WTC11 (cell line): ENCODE data around the gene TBRG1. TPM values are rescaled to one million over a fixed set of nuclear protein-coding genes. Genes with fewer than 3 reads are reported as not detected.

Experiments
- ATAC-seq: fragments of 200-7000 bp; cut with Tn5 transposase; 2 replicates; pipeline ENCODE4 v1.10.0; 2021; ENCODE audit warnings: mild to moderate bottlenecking, moderate library complexity
- CTCF ChIA-PET: fragments of 300-600 bp; sonication (Branson Sonifier 250); formaldehyde crosslinking; loops from one replicate; lab custom pipeline; 2021; ENCODE audit warnings: antibody characterized with exemption; lab: Charles Lee
- POLR2A ChIA-PET: fragments of 350-600 bp; sonication (Branson Sonifier 250); formaldehyde crosslinking; loops from one replicate; lab custom pipeline; 2021; ENCODE audit warnings: antibody characterized with exemption; lab: Charles Lee
- DNase-seq: peaks from one replicate; pipeline ENCODE4 v3.0.0; 2021; ENCODE audit warnings: low spot score
- H3K27ac Mint-ChIP-seq: 2 replicates; pipeline ENCODE4 v1.8.0; 2021; ENCODE audit warnings: mixed read lengths
- H3K27me3 Mint-ChIP-seq: 2 replicates; pipeline ENCODE4 v1.8.0; 2021; ENCODE audit warnings: low read depth, mild to moderate bottlenecking, moderate library complexity, mixed read lengths
- H3K36me3 Mint-ChIP-seq: 2 replicates; pipeline ENCODE4 v1.8.0; 2021; ENCODE audit warnings: mixed read lengths
- H3K4me1 Mint-ChIP-seq: 2 replicates; pipeline ENCODE4 v1.8.0; 2022; ENCODE audit warnings: mixed read lengths
- H3K4me3 Mint-ChIP-seq: 2 replicates; pipeline ENCODE4 v1.8.0; 2021; ENCODE audit warnings: mild to moderate bottlenecking, moderate library complexity, mixed read lengths
- H3K9me3 Mint-ChIP-seq: 2 replicates; pipeline ENCODE4 v1.8.0; 2021; ENCODE audit warnings: mixed read lengths
- ATF1 ChIP-seq: sonication (generic); formaldehyde crosslinking; IDR thresholded peaks from 2 replicates; pipeline ENCODE4 v1.8.1; 2023; ENCODE audit warnings: mild to moderate bottlenecking, moderate library complexity, missing genetic modification reagents
- EMX1 ChIP-seq: fragments of 250-450 bp; sonication (Bioruptor Pico); IDR thresholded peaks from 2 replicates; pipeline ENCODE4 v1.8.0; 2021; ENCODE audit warnings: mild to moderate bottlenecking
- ESRRA ChIP-seq: sonication (generic); formaldehyde crosslinking; IDR thresholded peaks from 2 replicates; pipeline ENCODE4 v1.8.1; 2022; ENCODE audit warnings: mild to moderate bottlenecking, missing genetic modification reagents, borderline replicate concordance
- HMGA2 ChIP-seq: fragments of 250-450 bp; sonication (Bioruptor Pico); IDR thresholded peaks from 2 replicates; pipeline ENCODE4 v1.4.0; 2021; ENCODE audit warnings: mild to moderate bottlenecking, moderate library complexity
- IRF2 ChIP-seq: sonication (generic); formaldehyde crosslinking; IDR thresholded peaks from 2 replicates; pipeline ENCODE4 v1.8.0; 2022; ENCODE audit warnings: low read depth, missing genetic modification reagents, borderline replicate concordance
- KAT7 ChIP-seq: sonication (generic); formaldehyde crosslinking; IDR thresholded peaks from 2 replicates; pipeline ENCODE4 v1.8.1; 2023; ENCODE audit warnings: missing genetic modification reagents, mild to moderate bottlenecking, borderline replicate concordance
- MXD4 ChIP-seq: fragments of 250-450 bp; sonication (Bioruptor Pico); IDR thresholded peaks from 2 replicates; pipeline ENCODE4 v1.8.0; 2021; ENCODE audit warnings: mild to moderate bottlenecking, moderate library complexity, borderline replicate concordance
- NFATC4 ChIP-seq: fragments of 250-450 bp; sonication (Bioruptor Pico); IDR thresholded peaks from 2 replicates; pipeline ENCODE4 v1.9.0; 2021; ENCODE audit warnings: mild to moderate bottlenecking
- NR2C2 ChIP-seq: sonication (generic); formaldehyde crosslinking; IDR thresholded peaks from 2 replicates; pipeline ENCODE4 v1.8.0; 2022; ENCODE audit warnings: mild to moderate bottlenecking, missing genetic modification reagents
- SMAD3 ChIP-seq: sonication (generic); formaldehyde crosslinking; IDR thresholded peaks from 2 replicates; pipeline ENCODE4 v1.8.0; 2022; ENCODE audit warnings: missing genetic modification reagents, mild to moderate bottlenecking, borderline replicate concordance
- SOX15 ChIP-seq: fragments of 250-450 bp; sonication (Bioruptor Pico); IDR thresholded peaks from 2 replicates; pipeline ENCODE4 v1.9.0; 2021; ENCODE audit warnings: mild to moderate bottlenecking
- SP1 ChIP-seq: sonication (generic); formaldehyde crosslinking; conservative IDR thresholded peaks from 2 replicates; pipeline ENCODE4 v1.8.1; 2022; ENCODE audit warnings: missing genetic modification reagents
- TEAD1 ChIP-seq: sonication (generic); formaldehyde crosslinking; IDR thresholded peaks from 2 replicates; pipeline ENCODE4 v1.8.0; 2022; ENCODE audit warnings: mild to moderate bottlenecking, missing genetic modification reagents
- ZNF121 ChIP-seq: sonication (generic); formaldehyde crosslinking; IDR thresholded peaks from 2 replicates; pipeline ENCODE4 v1.8.0; 2023; ENCODE audit warnings: missing genetic modification reagents
- total RNA-seq: library from RNA; stranded (reverse); gene quantifications from 3 replicates; pipeline ENCODE4 v1.2.3, GENCODE V29; 2021
- TF ChIP-seq, protein P1 (sequence below): fragments of 250-450 bp; sonication (Bioruptor Pico); IDR thresholded peaks from 2 replicates; pipeline ENCODE4 v2.1.2; 2022; ENCODE audit warnings: mild to moderate bottlenecking, moderate library complexity
- TF ChIP-seq, protein P2 (sequence below): fragments of 250-450 bp; sonication (Bioruptor Pico); IDR thresholded peaks from 2 replicates; pipeline ENCODE4 v1.9.0; 2021; ENCODE audit warnings: mild to moderate bottlenecking
- TF ChIP-seq, protein P3 (sequence below): fragments of 250-450 bp; sonication (Bioruptor Pico); IDR thresholded peaks from 2 replicates; pipeline ENCODE4 v1.9.0; 2021; ENCODE audit warnings: moderate library complexity, mild to moderate bottlenecking, inconsistent platforms, borderline replicate concordance
- TF ChIP-seq, protein P4 (sequence below): sonication (generic); formaldehyde crosslinking; IDR thresholded peaks from 2 replicates; pipeline ENCODE4 v1.8.0; 2022; ENCODE audit warnings: mild to moderate bottlenecking, missing genetic modification reagents
- TF ChIP-seq, protein P5 (sequence below): fragments of 250-450 bp; sonication (Bioruptor Pico); IDR thresholded peaks from 2 replicates; pipeline ENCODE4 v1.9.0; 2021; ENCODE audit warnings: mild to moderate bottlenecking
- TF ChIP-seq, protein P6 (sequence below): sonication (generic); formaldehyde crosslinking; IDR thresholded peaks from 2 replicates; pipeline ENCODE4 v1.8.0; 2022; ENCODE audit warnings: mild to moderate bottlenecking, missing genetic modification reagents
- TF ChIP-seq, protein P7 (sequence below): sonication (generic); formaldehyde crosslinking; IDR thresholded peaks from 2 replicates; pipeline ENCODE4 v1.8.1; 2023; ENCODE audit warnings: mild to moderate bottlenecking, missing genetic modification reagents
- TF ChIP-seq, protein P8 (sequence below): sonication (generic); formaldehyde crosslinking; IDR thresholded peaks from 2 replicates; pipeline ENCODE4 v1.8.0; 2022; ENCODE audit warnings: mild to moderate bottlenecking, missing genetic modification reagents

The TBRG1 gene
- total RNA-seq, 1 experiment from 2014 or later, result 30.0 TPM

DNA sequence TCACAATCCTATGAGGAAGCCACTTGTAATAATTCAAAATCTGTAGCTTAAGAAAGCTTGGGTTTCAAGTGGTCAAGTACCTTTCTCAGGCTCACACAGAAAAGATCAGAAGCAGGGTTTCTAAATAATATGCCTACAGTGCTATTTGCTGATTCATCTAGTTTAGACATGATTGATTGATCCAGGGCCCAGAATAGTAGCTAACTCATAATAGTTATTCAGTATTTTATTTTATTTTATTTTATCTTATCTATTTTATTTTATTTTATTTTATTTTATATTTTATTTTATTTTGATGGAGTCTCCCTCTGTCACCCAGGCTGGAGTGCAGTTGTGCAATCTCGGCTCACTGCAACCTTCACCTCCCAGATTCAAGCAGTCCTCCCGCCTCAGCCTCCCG lies 27.4 kb upstream of the TBRG1 start:
- CTCF ChIA-PET, result interaction anchor here (2.3 kb wide), 1 partner anchor 11 kb away, joined by 8 read pairs; no protein-coding TSS in a partner anchor
- DNase-seq, result no peak

DNA sequence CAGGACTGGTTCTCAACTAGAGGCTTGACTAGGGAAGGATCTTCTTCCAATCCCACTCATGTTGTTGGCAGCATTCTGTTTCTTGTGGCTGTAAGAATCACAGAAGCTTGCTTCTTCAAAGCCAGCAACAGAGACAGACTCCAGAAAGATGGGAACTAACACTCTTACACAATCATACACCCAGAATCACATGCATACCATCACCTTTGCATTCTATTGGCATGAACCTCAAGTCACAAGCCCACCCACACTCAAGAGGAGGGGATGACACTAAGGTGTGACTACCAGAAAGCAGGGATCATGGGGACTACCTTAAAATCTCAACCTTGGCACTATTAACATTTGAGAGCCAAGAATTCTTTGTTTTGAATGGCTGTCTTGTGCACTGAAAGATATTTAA lies 25.0 kb upstream of the TBRG1 start:
- no peaks in the 10 kb centered on the region; the same call in 1 of the 2 replicates for H3K27me3 Mint-ChIP-seq
- H3K36me3 Mint-ChIP-seq, result no peaks in the 10 kb centered on the region
- H3K9me3 Mint-ChIP-seq, result peaks cover 8% of the 10 kb centered on the region
- POLR2A ChIA-PET, result no interaction called here
- no peak overlapping the region for H3K4me3 Mint-ChIP-seq
- ATAC-seq (no peak), DNase-seq (no peak)
- peaks cover 13% of the 10 kb centered on the region for H3K4me1 Mint-ChIP-seq
- CTCF ChIA-PET, result no interaction called here
- TF ChIP-seq ZNF121 (CRISPR knock-in tag) (no peak), EMX1 (CRISPR knock-in tag) (no peak), TEAD1 (CRISPR knock-in tag) (no peak), ESRRA (CRISPR knock-in tag) (no peak), ATF1 (CRISPR knock-in tag) (no peak), KAT7 (CRISPR knock-in tag) (no peak), NFATC4 (no peak), NR2C2 (CRISPR knock-in tag) (no peak)
- TF ChIP-seq, protein P1, sequence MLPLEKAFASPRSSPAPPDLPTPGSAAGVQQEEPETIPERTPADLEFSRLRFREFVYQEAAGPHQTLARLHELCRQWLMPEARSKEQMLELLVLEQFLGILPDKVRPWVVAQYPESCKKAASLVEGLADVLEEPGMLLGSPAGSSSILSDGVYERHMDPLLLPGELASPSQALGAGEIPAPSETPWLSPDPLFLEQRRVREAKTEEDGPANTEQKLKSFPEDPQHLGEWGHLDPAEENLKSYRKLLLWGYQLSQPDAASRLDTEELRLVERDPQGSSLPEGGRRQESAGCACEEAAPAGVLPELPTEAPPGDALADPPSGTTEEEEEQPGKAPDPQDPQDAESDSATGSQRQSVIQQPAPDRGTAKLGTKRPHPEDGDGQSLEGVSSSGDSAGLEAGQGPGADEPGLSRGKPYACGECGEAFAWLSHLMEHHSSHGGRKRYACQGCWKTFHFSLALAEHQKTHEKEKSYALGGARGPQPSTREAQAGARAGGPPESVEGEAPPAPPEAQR (CRISPR knock-in tag), result no peak
- TF ChIP-seq, protein P2, sequence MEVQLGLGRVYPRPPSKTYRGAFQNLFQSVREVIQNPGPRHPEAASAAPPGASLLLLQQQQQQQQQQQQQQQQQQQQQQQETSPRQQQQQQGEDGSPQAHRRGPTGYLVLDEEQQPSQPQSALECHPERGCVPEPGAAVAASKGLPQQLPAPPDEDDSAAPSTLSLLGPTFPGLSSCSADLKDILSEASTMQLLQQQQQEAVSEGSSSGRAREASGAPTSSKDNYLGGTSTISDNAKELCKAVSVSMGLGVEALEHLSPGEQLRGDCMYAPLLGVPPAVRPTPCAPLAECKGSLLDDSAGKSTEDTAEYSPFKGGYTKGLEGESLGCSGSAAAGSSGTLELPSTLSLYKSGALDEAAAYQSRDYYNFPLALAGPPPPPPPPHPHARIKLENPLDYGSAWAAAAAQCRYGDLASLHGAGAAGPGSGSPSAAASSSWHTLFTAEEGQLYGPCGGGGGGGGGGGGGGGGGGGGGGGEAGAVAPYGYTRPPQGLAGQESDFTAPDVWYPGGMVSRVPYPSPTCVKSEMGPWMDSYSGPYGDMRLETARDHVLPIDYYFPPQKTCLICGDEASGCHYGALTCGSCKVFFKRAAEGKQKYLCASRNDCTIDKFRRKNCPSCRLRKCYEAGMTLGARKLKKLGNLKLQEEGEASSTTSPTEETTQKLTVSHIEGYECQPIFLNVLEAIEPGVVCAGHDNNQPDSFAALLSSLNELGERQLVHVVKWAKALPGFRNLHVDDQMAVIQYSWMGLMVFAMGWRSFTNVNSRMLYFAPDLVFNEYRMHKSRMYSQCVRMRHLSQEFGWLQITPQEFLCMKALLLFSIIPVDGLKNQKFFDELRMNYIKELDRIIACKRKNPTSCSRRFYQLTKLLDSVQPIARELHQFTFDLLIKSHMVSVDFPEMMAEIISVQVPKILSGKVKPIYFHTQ (CRISPR knock-in tag), result no peak
- TF ChIP-seq, protein P3, sequence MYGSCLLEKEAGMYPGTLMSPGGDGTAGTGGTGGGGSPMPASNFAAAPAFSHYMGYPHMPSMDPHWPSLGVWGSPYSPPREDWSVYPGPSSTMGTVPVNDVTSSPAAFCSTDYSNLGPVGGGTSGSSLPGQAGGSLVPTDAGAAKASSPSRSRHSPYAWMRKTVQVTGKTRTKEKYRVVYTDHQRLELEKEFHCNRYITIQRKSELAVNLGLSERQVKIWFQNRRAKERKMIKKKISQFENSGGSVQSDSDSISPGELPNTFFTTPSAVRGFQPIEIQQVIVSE (CRISPR knock-in tag), result no peak
- TF ChIP-seq, protein P4, sequence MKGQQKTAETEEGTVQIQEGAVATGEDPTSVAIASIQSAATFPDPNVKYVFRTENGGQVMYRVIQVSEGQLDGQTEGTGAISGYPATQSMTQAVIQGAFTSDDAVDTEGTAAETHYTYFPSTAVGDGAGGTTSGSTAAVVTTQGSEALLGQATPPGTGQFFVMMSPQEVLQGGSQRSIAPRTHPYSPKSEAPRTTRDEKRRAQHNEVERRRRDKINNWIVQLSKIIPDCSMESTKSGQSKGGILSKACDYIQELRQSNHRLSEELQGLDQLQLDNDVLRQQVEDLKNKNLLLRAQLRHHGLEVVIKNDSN, result no peak
- TF ChIP-seq, protein P5, sequence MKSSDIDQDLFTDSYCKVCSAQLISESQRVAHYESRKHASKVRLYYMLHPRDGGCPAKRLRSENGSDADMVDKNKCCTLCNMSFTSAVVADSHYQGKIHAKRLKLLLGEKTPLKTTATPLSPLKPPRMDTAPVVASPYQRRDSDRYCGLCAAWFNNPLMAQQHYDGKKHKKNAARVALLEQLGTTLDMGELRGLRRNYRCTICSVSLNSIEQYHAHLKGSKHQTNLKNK (CRISPR knock-in tag), result no peak
- TF ChIP-seq, protein P6, sequence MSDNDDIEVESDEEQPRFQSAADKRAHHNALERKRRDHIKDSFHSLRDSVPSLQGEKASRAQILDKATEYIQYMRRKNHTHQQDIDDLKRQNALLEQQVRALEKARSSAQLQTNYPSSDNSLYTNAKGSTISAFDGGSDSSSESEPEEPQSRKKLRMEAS, result no peak
- TF ChIP-seq, protein P7, sequence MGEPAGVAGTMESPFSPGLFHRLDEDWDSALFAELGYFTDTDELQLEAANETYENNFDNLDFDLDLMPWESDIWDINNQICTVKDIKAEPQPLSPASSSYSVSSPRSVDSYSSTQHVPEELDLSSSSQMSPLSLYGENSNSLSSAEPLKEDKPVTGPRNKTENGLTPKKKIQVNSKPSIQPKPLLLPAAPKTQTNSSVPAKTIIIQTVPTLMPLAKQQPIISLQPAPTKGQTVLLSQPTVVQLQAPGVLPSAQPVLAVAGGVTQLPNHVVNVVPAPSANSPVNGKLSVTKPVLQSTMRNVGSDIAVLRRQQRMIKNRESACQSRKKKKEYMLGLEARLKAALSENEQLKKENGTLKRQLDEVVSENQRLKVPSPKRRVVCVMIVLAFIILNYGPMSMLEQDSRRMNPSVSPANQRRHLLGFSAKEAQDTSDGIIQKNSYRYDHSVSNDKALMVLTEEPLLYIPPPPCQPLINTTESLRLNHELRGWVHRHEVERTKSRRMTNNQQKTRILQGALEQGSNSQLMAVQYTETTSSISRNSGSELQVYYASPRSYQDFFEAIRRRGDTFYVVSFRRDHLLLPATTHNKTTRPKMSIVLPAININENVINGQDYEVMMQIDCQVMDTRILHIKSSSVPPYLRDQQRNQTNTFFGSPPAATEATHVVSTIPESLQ (CRISPR knock-in tag), result no peak
- H3K27ac Mint-ChIP-seq, result no peak overlapping the region

More for the DNA sequence above, 27.4 kb upstream of the TBRG1 start:
- Mint-ChIP-seq H3K27ac (no peak overlapping the region), H3K36me3 (no peaks in the 10 kb centered on the region), H3K9me3 (peaks cover 8% of the 10 kb centered on the region), H3K4me1 (no peaks in the 10 kb centered on the region), H3K27me3 (no peaks in the 10 kb centered on the region; the same call in 1 of the 2 replicates), H3K4me3 (no peak overlapping the region)
- ATAC-seq, result no peak
- POLR2A ChIA-PET, result no interaction called here
- TF ChIP-seq SMAD3 (no peak), MXD4 (no peak), SP1 (CRISPR knock-in tag) (no peak), HMGA2 (peak; percentile 92), IRF2 (CRISPR knock-in tag) (no peak), SOX15 (no peak)
- TF ChIP-seq, protein P3 (CRISPR knock-in tag), result no peak
- TF ChIP-seq, protein P8, sequence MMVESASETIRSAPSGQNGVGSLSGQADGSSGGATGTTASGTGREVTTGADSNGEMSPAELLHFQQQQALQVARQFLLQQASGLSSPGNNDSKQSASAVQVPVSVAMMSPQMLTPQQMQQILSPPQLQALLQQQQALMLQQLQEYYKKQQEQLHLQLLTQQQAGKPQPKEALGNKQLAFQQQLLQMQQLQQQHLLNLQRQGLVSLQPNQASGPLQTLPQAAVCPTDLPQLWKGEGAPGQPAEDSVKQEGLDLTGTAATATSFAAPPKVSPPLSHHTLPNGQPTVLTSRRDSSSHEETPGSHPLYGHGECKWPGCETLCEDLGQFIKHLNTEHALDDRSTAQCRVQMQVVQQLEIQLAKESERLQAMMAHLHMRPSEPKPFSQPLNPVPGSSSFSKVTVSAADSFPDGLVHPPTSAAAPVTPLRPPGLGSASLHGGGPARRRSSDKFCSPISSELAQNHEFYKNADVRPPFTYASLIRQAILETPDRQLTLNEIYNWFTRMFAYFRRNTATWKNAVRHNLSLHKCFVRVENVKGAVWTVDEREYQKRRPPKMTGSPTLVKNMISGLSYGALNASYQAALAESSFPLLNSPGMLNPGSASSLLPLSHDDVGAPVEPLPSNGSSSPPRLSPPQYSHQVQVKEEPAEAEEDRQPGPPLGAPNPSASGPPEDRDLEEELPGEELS (CRISPR knock-in tag), result no peak
